OCI-LY7 (cell line): ENCODE measurements around the gene HSPA14. TPM values are rescaled to one million over a fixed set of nuclear protein-coding genes. Genes with fewer than 3 reads are reported as not detected.

ENCODE experiments used
- BruUV-seq: library from RNA; stranded (reverse); fragments of 400-500 nt; replicated peaks from 2 replicates; lab custom pipeline; 2021; lab: Mats Ljungman, UMichigan
- CTCF ChIA-PET: fragments of 300-600 bp; sonication (Branson Sonifier 250); formaldehyde crosslinking; loops from one replicate; lab custom pipeline; 2022; ENCODE audit warnings: antibody characterized with exemption; ENCODE audit not compliant: unreplicated experiment; lab: Charles Lee
- POLR2A ChIA-PET: fragments of 300-600 bp; sonication (Branson Sonifier 250); formaldehyde crosslinking; loops from one replicate; lab custom pipeline; 2022; ENCODE audit warnings: antibody characterized with exemption; lab: Charles Lee
- DNase-seq: peaks from one replicate; pipeline ENCODE4 v3.0.0-alpha.2; 2015; ENCODE audit warnings: low spot score
- H2AFZ ChIP-seq: fragments of 200-600 bp; sonication (generic), shearing (Covaris generic); 2 replicates; pipeline ENCODE4 v1.6.1; 2014; ENCODE audit warnings: mild to moderate bottlenecking, antibody characterized with exemption, low read length, moderate library complexity
- H3K27ac ChIP-seq: fragments of 200-600 bp; sonication (generic); 2 replicates; pipeline ENCODE4 v1.5.1; 2014; ENCODE audit warnings: mixed run types, low read depth, mild to moderate bottlenecking, moderate library complexity, low read length, inconsistent platforms; ENCODE audit not compliant: poor library complexity, severe bottlenecking
- H3K36me3 ChIP-seq: fragments of 200-600 bp; sonication (generic); 2 replicates; pipeline ENCODE4 v1.6.1; 2014; ENCODE audit warnings: mild to moderate bottlenecking, antibody characterized with exemption, low read length, moderate library complexity, mixed read lengths; ENCODE audit not compliant: insufficient read depth
- H3K4me1 ChIP-seq: fragments of 200-600 bp; sonication (generic); 2 replicates; pipeline ENCODE4 v1.5.1; 2014; ENCODE audit warnings: mild to moderate bottlenecking, low read length; ENCODE audit not compliant: insufficient read depth, poor library complexity, severe bottlenecking
- H3K4me2 ChIP-seq: fragments of 200-600 bp; sonication (generic); 2 replicates; pipeline ENCODE4 v1.6.1; 2014; ENCODE audit warnings: mild to moderate bottlenecking, low read length
- H3K4me3 ChIP-seq: fragments of 200-600 bp; sonication (generic); 2 replicates; pipeline ENCODE4 v1.5.1; 2014; ENCODE audit warnings: mild to moderate bottlenecking, low read depth, low read length; ENCODE audit not compliant: poor library complexity, severe bottlenecking
- H3K79me2 ChIP-seq: fragments of 200-600 bp; sonication (generic); 2 replicates; pipeline ENCODE4 v1.6.1; 2016; ENCODE audit warnings: low read depth, mild to moderate bottlenecking, low read length, moderate library complexity, mixed read lengths; ENCODE audit not compliant: insufficient read depth
- H3K9me2 ChIP-seq: fragments of 200-600 bp; sonication (generic); 2 replicates; pipeline ENCODE4 v1.6.1; 2016; ENCODE audit warnings: mild to moderate bottlenecking, low read length, mixed read lengths; ENCODE audit not compliant: insufficient read depth
- H3K9me3 ChIP-seq: fragments of 200-600 bp; sonication (generic); 2 replicates; pipeline ENCODE4 v1.6.1; 2014; ENCODE audit warnings: mild to moderate bottlenecking, mixed run types, low read length, mixed read lengths
- H4K20me1 ChIP-seq: fragments of 200-600 bp; sonication (generic); 2 replicates; pipeline ENCODE4 v1.6.1; 2014; ENCODE audit warnings: mild to moderate bottlenecking, antibody characterized with exemption, low read length, moderate library complexity, mixed read lengths; ENCODE audit not compliant: insufficient read depth
- CTCF ChIP-seq: fragments of 200-600 bp; sonication (generic); conservative IDR thresholded peaks from 2 replicates; pipeline ENCODE4 v1.5.1; 2014; ENCODE audit warnings: mild to moderate bottlenecking, antibody characterized with exemption, low read length, moderate library complexity, mixed read lengths
- EZH2phosphoT487 ChIP-seq: fragments of 200-600 bp; sonication (generic); IDR thresholded peaks from 2 replicates; pipeline ENCODE4 v1.6.1; 2018; ENCODE audit warnings: low read depth, borderline replicate concordance, mild to moderate bottlenecking, mixed run types, antibody characterized with exemption, low read length, moderate library complexity, mixed read lengths
- intact Hi-C: fragments of 100-400 bp; cut with micrococcal nuclease; formaldehyde crosslinking; loops from one replicate; pipeline ENCODE4 v1.10.0; 2022; ENCODE audit not compliant: unreplicated experiment
- total RNA-seq, 2 experiments: library from RNA; depleted of rRNA in 1 of 2; stranded (reverse); fragments of >200 nt in 1 of 2; shearing (Covaris generic) in 1 of 2; gene quantifications; 2 replicates each; pipeline ENCODE4 v1.2.3, GENCODE V29; 2014 to 2022

Gene HSPA14
- total RNA-seq, 2 experiments from 2014 or later, result 21.8 to 28.2 TPM

GRCh38 chr10:14858338-14858960 is 20.3 kb downstream of the HSPA14 start:
- BruUV-seq, result no TSS peak
- Histone ChIP-seq H3K79me2 (no peaks in the 10 kb centered on the region), H3K27ac (peak overlapping the region; percentile 16), H3K36me3 (peaks cover 83% of the 10 kb centered on the region), H3K9me2 (no peaks in the 10 kb centered on the region), H3K4me2 (peak overlapping the region; percentile 30), H3K9me3 (no peaks in the 10 kb centered on the region), H3K4me3 (no peak overlapping the region), H4K20me1 (no peaks in the 10 kb centered on the region), H2AFZ (no peak overlapping the region), H3K4me1 (peaks cover 22% of the 10 kb centered on the region)
- POLR2A ChIA-PET, result interaction anchor here (1.0 to 2.4 kb wide), 2 partner anchors 8 to 19 kb away, joined by 6 to 9 read pairs; partner anchors contain the start of gene SUV39H2
- peak; percentile 23 for DNase-seq
- CTCF ChIA-PET, result no interaction called here
- intact Hi-C loops, result no loop called here
- TF ChIP-seq EZH2phosphoT487 (no peak), CTCF (no peak)

GRCh38 chr10:14859043-14859442 is 20.9 kb downstream of the HSPA14 start:
- no peaks in the 10 kb centered on the region for H3K79me2 ChIP-seq
- peak overlapping the region; percentile 30; the same call in 1 of the 2 replicates for H3K4me2 ChIP-seq
- BruUV-seq, result no TSS peak
- no peak overlapping the region for H3K4me3 ChIP-seq
- peaks cover 22% of the 10 kb centered on the region for H3K4me1 ChIP-seq
- intact Hi-C loops, result no loop called here
- no peaks in the 10 kb centered on the region for H3K9me2 ChIP-seq
- no peaks in the 10 kb centered on the region for H3K9me3 ChIP-seq
- H4K20me1 ChIP-seq, result no peaks in the 10 kb centered on the region
- peak overlapping the region; percentile 16 for H3K27ac ChIP-seq
- peaks cover 86% of the 10 kb centered on the region for H3K36me3 ChIP-seq
- TF ChIP-seq EZH2phosphoT487 (no peak), CTCF (no peak)
- no peak overlapping the region for H2AFZ ChIP-seq
- CTCF ChIA-PET, result no interaction called here
- no peak for DNase-seq
- POLR2A ChIA-PET, result interaction anchor here (1.0 to 2.4 kb wide), 4 partner anchors 8 to 98 kb away, joined by 3 to 9 read pairs (median 5); partner anchors contain the start of gene SUV39H2

GRCh38 chr10:14859775-14860174 is 21.7 kb downstream of the HSPA14 start:
- no TSS peak for BruUV-seq
- intact Hi-C loops, result loop anchor here (5.0 kb wide), 1 partner anchor 53 kb away; no protein-coding TSS in a partner anchor
- Histone ChIP-seq H3K79me2 (no peaks in the 10 kb centered on the region), H3K4me1 (peaks cover 22% of the 10 kb centered on the region), H3K4me3 (no peak overlapping the region), H3K36me3 (peaks cover 83% of the 10 kb centered on the region), H2AFZ (no peak overlapping the region), H3K9me3 (no peaks in the 10 kb centered on the region), H3K27ac (no peak overlapping the region), H4K20me1 (no peaks in the 10 kb centered on the region), H3K4me2 (no peak overlapping the region), H3K9me2 (no peaks in the 10 kb centered on the region)
- CTCF ChIA-PET, result no interaction called here
- POLR2A ChIA-PET, result interaction anchor here (1.3 to 2.4 kb wide), 3 partner anchors 12 to 97 kb away, joined by 3 to 9 read pairs (median 4); partner anchors contain the start of gene SUV39H2
- TF ChIP-seq CTCF (no peak), EZH2phosphoT487 (no peak)
- DNase-seq, result no peak
